Measurements from ENCODE around the gene MITF. TPM values are rescaled to one million over a fixed set of nuclear protein-coding genes. Genes with fewer than 3 reads are reported as not detected.

MITF gene
- total RNA-seq, 2 donors from 2014 or later: 9.3 to 12.2 TPM

GRCh38 chr3:70000028-70000410, 260.8 kb downstream of the MITF start:
- Histone ChIP-seq H3K4me3 (no peak overlapping the region), H3K4me1 (peaks cover 11% of the 10 kb centered on the region), H3K9me3 (no peaks in the 10 kb centered on the region), H3K36me3 (replicated peaks in 1 of 2; ENCODE audit: insufficient read depth in 1 of 2, low read depth in 2 of 2) (no peaks in the 10 kb centered on the region), H3K27me3 (no peaks in the 10 kb centered on the region), H3K27ac (peak overlapping the region in 3 of 4 donors; percentile 45 to 63 (median 61))
- no peak for TF ChIP-seq POLR2A (IDR thresholded peaks at IDR 0.05)
- no peak for TF ChIP-seq CTCF (IDR thresholded peaks at IDR 0.05)
- ATAC-seq (no peak), DNase-seq (no peak)
- 84 to 87% methylated on average over 12 to 15 of the region's 15 CpGs for WGBS, 2 donors
- intact Hi-C loops (cut with DNase I): no loop called here

- Histone ChIP-seq H3K27me3 (no peaks in the 10 kb centered on the region), H3K4me3 (no peak overlapping the region), H3K4me1 (peaks cover 11% of the 10 kb centered on the region), H3K36me3 (replicated peaks in 1 of 2; ENCODE audit: insufficient read depth in 1 of 2, low read depth in 2 of 2) (no peaks in the 10 kb centered on the region), H3K9me3 (no peaks in the 10 kb centered on the region), H3K27ac (peak overlapping the region in 1 of 4 donors; percentile 61)
- DNase-seq (no peak), ATAC-seq (no peak)
- intact Hi-C loops (cut with DNase I): no loop called here
- TF ChIP-seq POLR2A (IDR thresholded peaks at IDR 0.05): no peak
- 32 to 52% methylated on average over 4 of the region's 4 CpGs for WGBS, 2 donors
Observed at GRCh38 chr3:70000563-70001081, 261.4 kb downstream of the MITF start.

- Histone ChIP-seq H3K9me3 (no peaks in the 10 kb centered on the region), H3K27me3 (no peaks in the 10 kb centered on the region), H3K27ac (no peak overlapping the region), H3K36me3 (replicated peaks in 1 of 2; ENCODE audit: insufficient read depth in 1 of 2, low read depth in 2 of 2) (no peaks in the 10 kb centered on the region), H3K4me3 (no peak overlapping the region), H3K4me1 (peaks cover 9% of the 10 kb centered on the region)
- no peak for ATAC-seq
- DNase-seq: no peak
- TF ChIP-seq POLR2A (IDR thresholded peaks at IDR 0.05): no peak
- no peak for TF ChIP-seq CTCF (IDR thresholded peaks at IDR 0.05)
- intact Hi-C loops (cut with DNase I): no loop called here
Observed at GRCh38 chr3:70003119-70003518, 263.9 kb downstream of the MITF start.

GRCh38 chr3:70006089-70006488, 266.8 kb downstream of the MITF start:
- Histone ChIP-seq H3K4me3 (no peak overlapping the region), H3K9me3 (no peaks in the 10 kb centered on the region), H3K4me1 (no peaks in the 10 kb centered on the region), H3K36me3 (replicated peaks in 1 of 2; ENCODE audit: insufficient read depth in 1 of 2, low read depth in 2 of 2) (no peaks in the 10 kb centered on the region), H3K27me3 (no peaks in the 10 kb centered on the region), H3K27ac (no peak overlapping the region)
- no peak for TF ChIP-seq CTCF (IDR thresholded peaks at IDR 0.05)
- no peak for TF ChIP-seq POLR2A (IDR thresholded peaks at IDR 0.05)
- intact Hi-C loops (cut with DNase I): no loop called here
- DNase-seq (no peak), ATAC-seq (no peak)
- WGBS, 2 donors: 66 to 90% methylated on average over 4 of the region's 4 CpGs

GRCh38 chr3:70010346-70010745, 271.1 kb downstream of the MITF start:
- intact Hi-C loops (cut with DNase I): no loop called here
- 71 to 91% methylated on average over 2 of the region's 2 CpGs for WGBS, 2 donors
- ATAC-seq: no peak

More at GRCh38 chr3:70010346-70010745, 271.1 kb downstream of the MITF start:
- no peak for DNase-seq
- H3K27me3 ChIP-seq: no peaks in the 10 kb centered on the region
- no peak overlapping the region for H3K27ac ChIP-seq
- no peak for TF ChIP-seq CTCF (IDR thresholded peaks at IDR 0.05)
- TF ChIP-seq POLR2A (IDR thresholded peaks at IDR 0.05): no peak
- H3K4me1 ChIP-seq: peaks cover 10% of the 10 kb centered on the region
- no peaks in the 10 kb centered on the region for H3K9me3 ChIP-seq
- no peaks in the 10 kb centered on the region for H3K36me3 ChIP-seq (replicated peaks in 1 of 2; ENCODE audit: insufficient read depth in 1 of 2, low read depth in 2 of 2)
- no peak overlapping the region for H3K4me3 ChIP-seq
